HG03039 (cell line): ENCODE measurements around the gene LGALS9C.
"Not testable (repeated sequence)": the region's sequence is repeated elsewhere in the genome, so short reads cannot be mapped to it uniquely, and the experiment has no call there.

ENCODE experiments used
- ATAC-seq: cut with Tn5 transposase; IDR thresholded peaks from one replicate; pipeline ENCODE4 v1.9.1; 2021; ENCODE audit warnings: mild to moderate bottlenecking, moderate library complexity; ENCODE audit not compliant: unreplicated experiment

LGALS9C gene

DNA sequence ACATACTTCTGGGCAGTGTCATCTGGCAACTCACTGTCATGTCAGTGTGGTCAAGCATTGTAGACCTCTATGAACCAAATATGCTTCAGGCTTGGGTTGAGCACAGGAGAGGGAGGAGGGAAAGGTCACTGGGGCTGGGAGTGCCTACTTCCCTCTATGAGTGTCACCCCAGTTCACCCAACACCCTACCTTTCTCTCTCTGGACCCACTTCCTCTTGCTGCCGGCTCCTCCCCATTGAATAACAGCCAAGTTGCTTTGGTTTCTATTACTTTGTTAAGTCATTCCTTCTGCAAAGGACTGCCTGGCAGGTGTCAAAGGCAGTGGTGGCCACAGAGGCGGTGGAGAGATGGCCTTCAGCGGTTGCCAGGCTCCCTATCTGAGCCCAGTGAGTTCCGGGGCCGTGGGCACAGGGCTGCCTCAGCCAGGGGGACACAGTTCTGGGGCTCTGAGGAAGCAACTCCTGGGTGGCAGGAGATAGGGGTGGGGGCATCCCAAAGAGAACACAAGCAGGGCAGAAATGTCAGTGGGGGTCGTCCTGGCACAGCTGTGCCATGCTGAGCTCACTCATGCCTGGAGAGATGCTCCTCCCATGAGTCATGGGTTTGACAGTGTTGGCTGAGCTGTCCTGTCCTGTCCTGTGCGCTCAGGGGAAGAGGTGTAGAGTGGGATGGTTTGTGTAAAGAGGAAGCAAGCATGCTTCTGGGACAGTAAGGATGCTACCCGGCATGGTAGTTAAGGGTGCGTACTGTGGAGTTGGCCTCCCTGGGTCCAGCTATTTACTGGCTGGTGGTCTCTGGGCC is at the start of gene LGALS9C:
Gene LGALS9C (plus strand): TSS at position 282 of the 801 bp plus-strand sequence. CDS start 66 bp downstream, at position 348.
- not testable (repeated sequence) for ATAC-seq

DNA sequence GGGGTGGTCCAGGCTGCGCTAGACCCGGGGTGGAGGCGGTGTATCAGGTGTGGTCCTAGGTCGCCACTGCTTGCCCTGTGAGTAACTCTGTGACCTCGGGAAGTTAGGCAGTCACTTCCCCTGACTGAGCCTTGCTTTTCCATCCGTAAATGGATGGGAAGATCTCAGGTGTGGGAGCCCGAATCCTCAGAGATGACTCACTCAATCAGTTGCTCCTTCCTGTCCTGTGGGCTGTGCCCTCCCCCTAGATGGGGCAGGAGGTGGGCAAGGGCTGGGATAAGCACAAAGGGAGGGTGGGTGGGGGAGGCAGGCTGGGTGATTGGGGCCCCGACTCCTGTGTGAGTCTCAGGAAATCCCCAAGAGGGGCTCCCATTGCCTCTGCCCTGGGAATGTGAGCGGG is 44.4 kb upstream of the LGALS9C start:
- ATAC-seq, result not testable (repeated sequence)

DNA sequence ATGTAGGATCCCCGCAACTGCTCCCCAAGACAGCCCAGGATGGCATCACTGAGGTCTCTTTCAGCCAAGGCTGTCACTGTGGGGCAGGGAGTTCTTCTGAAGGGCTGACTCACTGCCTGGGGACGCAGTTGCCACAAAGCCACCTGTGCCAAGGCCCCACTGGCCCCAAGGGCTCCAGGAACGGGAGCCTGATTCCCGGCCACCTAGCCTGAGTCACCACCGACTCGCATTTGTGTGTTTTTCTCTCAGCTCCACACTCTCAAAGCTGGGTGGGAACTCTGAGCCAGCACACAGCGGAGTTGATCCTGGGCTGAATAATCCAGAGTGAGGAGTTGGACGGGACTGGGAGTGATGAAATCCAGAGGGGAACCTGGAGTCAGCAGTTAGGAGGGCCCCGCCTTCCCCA is 37.1 kb upstream of the LGALS9C start:
- ATAC-seq, result not testable (repeated sequence)

DNA sequence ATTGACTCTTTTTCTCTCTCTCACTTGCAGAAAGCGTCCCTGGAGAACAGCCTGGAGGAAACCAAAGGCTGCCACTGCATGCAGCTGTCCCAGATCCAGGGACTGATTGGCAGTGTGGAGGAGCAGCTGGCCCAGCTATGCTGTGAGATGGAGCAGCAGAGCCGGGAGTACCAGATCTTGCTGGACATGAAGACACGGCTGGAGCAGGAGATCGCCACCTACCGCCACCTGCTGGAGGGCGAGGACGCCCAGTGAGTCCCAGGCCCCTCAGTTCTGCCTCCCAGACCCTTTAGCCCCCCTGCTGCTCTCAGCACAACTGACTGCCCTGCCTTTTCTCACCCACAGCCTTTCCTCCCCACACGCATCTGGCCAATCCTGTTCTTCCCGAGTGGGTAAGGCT is 34.5 kb upstream of the LGALS9C start:
- ATAC-seq, result not testable (repeated sequence)

DNA sequence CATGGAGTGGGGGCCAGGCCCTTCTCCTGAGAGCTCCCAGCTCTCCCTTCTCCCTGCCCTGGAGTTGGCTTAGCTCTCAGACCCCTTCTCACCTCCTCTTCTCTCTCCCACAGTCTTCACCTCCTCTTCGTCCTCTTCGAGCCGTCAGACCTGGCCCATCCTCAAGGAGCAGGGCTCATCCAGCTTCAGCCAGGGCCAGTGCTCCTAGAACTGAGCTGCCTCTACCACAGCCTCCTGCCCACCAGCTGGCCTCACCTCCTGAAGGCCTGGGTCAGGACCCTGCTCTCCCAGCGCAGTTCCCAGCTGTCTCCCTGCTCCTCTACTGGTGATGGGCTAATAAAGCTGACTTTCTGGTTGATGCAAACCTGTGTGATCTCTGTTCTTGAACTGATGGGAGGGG is 34.1 kb upstream of the LGALS9C start:
- not testable (repeated sequence) for ATAC-seq

DNA sequence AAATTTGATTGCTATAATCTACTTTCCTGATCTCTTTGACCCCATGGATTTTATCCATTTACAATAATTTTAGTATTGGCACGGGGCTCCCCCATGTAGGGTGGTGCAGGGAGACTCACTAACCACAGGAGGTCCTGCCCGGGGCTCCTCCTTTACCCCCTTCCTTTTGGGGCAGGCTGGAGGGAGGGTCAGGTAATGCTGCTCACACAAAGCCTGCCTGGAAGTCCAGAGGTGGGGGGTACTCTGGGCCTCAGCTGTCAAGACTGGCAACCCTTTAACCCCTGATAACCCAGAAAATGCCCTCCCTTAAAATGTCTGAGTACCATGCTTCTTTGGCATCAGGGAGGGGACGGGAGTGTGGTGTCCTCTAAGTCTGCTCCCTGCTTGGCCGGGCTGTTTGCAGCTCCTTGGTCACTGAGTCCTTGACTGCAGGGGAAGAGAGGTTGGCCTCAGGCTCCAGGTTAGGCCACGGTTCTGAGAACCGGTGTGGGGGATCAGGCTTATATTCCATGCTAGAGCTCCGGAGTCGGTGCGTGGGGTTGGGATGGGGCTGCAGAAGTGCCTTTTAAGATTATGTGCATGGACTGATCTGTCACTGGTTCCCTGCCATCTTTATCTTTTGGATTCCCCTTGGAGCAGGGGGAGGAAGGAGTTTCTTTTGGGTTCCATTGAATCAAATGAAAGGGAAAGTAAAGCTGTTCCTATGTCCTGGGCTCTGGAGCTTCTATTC is 28.9 kb upstream of the LGALS9C start:
- ATAC-seq, result not testable (repeated sequence)

DNA sequence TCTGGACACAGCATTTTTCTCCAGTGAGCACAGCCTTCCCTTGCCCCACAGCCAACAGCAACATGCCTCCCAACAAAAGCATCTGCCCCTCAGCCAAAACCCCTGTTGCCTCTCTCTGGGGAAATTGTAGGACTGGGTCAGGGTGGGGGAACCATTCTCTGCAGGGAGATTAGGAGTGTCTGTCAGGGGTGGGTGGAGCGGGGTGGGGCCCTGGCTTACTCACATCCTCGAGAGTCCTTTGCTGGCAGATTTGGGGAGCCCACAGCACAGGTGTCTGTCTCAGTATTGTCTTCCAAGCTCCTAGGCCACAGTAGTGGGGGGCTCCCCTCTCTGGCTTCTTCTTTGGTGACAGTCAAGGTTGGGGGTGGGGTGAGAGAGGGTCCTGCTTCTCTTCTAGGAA is 28.3 kb upstream of the LGALS9C start:
- not testable (repeated sequence) for ATAC-seq

DNA sequence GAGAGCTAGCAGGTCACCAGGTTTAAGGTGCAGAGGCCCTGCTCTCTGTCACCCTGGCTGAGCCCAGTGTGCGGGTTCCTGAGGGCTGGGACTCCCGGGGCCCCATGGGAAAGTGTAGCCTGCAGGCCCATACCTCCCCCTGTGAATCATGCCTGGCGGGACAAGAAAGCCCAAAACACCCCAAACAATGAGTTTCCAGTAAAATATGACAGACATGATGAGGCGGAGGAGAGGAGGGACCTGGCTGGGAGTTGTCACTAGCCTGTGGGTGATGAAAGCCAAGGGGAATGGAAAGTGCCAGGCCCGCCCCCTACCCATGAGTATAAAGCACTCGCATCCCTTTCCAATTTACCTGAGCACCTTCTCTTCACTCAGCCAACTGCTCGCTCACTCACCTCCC is 26.8 kb upstream of the LGALS9C start:
- not testable (repeated sequence) for ATAC-seq

DNA sequence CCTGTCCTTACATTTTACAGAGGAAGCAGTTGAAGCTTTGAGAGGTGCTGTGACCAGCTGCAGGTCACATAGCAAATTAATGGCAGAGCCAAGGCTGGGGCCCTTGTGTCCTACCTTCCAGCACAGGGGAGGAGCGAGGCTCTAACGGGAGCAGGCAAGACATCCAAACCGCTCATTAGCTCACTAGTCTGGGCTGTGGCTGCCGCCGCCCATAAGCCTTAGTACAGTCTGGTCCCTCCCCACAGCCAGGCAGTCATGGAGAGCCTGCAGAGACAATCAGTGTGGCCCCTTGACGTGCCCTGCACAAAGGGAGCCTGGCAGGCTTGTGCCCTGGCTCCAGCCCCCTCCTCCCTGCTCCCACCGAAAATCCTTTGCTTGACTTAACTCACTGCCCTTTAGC is 25.6 kb upstream of the LGALS9C start:
- ATAC-seq, result not testable (repeated sequence)

DNA sequence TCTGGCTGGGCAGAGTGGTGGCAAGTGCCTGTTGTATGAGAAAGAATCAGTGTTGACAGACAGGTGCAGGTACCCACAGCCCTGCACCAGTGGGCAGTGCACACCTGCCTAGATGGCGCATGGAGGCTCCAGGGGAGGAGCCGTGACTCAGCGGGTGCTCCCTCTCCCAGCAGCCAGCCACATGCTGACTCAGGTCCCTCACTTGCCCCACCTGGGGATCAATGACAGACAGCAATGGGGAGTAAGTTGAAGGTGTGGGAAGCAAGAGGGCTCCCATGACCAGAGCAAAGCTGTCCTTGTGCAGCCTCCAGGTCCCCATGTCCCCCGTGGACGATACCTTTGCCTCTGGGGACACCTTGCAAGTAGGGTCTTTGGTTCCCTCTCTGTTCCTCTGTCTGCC is 24.6 kb upstream of the LGALS9C start:
- ATAC-seq, result not testable (repeated sequence)

DNA sequence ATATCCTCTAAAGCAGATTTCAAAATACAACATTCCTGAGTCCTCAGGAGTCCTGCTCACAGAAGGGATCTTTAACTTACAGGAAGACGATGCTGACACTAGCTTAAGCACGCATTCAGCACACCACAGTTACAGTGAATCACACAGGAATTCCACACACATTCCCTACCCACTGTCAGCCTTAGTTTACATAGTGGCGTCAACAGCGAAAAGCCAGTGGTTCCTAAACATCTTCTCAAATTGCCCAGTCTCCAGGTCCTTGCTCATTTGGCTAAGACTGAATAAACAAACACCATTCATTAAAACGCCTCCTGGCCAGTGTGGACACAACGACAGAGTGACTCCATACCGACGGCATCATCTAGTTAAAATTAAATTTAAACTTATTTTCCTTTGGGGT is 17.6 kb upstream of the LGALS9C start:
- not testable (repeated sequence) for ATAC-seq

DNA sequence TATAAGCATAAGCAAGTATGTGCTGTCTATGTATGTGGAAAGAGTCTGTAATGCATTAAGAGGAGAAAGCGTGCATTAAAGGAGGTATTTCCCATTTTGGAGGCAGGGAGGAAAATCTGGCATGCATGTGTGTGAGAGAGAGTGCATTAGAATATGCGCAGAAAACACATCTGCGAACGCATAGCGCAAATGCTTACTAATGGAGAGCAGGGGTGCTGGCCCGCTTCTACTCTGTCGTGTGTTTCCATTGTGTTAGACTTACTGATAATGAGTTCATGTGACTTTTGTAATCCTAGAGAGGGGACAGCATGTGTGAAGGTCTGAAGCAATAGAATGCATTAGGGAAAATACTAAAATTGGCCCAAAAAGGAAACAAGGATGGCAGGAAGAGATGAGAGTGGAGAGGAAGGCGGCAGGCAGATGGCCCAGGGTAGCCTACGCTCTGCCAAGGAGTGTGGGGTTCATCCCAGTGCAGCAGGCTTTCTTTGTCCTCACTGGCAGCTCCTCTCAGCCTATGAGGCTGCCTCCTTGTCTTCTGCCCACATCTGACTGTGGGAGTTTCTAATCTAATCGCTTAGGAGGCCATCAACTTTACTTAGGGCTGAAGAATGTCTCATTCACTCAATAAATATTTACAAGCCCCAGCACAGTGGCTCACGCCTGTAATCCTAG is 12.6 kb upstream of the LGALS9C start:
- not testable (repeated sequence) for ATAC-seq

DNA sequence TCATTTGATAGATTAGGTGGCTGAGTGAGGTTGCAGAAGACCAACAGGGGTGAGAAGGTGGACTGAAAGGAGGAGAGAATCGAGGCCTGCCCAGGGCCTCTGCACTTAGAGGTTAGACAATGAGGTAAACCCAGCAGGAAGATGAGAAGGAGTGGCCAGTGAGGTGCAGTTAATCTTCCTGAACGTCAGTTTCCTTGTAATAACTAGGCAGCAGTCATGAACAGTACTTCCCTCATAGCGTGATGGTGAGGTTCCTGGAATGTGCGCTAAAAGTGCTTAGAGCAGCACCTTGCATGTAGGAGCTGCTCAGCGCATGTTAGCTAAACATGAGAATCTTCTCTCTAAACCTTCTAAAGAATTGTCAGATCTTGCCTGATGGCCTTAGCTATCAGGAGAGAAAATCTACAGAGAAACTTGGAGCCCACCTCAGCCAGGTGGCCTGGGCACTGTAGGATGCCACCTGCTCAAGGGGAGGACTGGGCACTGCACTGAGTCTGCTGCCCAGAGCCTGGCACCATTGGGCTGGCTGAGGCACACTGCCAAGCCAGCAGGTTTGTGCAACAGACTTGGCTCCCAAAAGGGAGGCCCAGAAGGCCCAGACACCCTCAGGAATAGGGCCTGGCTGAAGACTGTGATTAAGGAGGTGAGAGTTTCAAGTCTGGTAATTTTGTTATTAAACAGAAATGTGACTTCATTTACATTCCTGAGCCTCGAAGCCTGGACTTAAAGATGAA is 10.2 kb upstream of the LGALS9C start:
- not testable (repeated sequence) for ATAC-seq

DNA sequence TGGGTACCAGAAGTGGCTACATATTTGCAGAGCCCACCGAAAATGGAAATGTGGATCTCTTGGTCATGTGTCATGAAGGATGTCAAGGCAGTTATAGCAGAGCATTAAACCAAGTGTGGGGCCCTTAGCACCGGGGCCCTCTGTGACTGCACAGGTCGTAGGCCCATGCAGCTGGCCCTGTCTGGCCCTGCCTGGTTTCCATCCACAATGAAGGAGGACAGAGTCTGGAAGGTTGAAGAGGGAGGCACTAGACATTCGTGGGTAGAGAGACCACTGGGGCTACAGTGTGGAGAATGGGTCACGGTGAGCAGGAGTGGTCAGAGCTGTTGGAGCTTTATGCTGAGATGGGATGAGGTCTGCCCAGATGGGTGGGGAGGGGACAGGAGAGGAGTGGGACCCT is 9.6 kb upstream of the LGALS9C start:
- not testable (repeated sequence) for ATAC-seq

DNA sequence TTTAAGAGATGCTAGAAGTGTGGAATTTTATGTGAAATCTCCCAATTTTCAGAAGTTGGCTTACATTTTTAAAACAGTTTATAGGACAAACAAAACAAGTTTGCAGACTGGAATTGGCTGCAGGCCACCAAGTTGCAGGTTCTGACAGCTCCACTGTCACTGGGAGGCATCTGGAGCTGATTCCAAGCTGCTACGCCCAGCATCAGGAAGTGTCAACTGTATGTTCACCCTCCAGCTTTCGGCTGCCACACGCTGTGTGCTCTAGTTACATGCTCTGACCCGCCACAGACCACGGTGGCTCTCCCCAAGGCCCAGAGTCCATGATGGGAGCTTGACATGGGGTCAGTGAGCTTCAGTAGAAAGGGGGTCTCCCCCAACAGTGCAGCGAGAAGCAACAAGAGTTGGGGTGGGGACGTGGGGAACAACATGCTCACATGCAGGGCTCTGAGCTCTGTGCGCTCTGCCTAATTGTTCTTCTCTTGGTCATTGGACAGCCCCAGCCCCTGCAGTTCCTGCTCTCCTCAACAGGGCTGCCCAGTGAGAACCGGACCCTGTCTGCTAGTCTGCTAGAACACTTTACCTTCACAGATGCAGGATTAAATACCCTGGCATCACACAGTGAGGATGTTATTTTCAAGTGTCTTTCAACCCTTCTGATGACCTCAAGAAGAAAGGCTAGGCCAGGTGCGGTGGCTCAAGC is 8.0 kb upstream of the LGALS9C start:
- not testable (repeated sequence) for ATAC-seq

DNA sequence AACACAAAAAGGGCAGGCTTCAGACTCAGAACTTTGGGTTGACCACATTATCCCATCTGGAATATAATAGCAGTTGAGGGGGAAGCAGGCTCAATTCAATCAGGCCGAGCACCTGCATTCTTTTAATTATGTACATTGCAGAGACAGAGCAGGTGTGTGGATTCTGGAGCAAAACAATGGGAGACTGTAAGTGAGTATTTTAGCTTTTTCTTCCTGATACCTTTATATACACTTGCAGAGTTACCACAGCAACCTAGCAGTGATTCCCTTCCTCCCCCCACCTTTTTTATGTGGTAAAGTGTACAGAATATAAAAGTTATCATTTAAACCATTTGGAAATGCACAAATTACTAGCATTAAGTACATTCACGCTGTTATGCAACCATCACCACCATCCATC is 6.8 kb upstream of the LGALS9C start:
- ATAC-seq, result not testable (repeated sequence)

DNA sequence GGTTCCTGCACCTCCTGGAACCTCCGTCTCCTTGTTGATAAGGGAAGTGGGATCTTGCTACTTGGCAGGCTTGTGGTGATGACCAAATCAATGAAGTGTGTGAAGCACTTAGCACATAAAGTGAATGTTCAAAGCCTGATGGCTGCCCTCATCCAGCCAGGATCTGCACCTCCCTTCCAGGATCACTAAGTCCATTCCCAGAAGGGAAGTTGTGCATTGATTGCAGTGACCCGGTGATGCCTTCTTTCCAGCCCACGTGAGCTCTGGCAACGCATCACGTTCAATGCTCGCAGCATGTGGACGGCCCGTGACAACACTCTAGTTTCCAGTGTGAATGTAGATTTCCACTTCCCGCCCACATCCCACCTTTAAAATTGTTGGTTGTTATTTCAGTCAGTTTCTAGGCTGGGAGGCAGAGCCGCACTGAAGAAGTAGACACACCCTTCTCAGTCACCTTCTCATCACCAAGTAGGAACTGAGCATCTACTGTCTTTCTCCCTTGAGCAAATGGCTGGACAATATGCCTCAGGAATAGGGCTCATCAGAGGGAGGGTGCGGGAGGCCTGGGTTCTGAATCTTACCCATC is 6.2 kb upstream of the LGALS9C start:
- ATAC-seq, result not testable (repeated sequence)

DNA sequence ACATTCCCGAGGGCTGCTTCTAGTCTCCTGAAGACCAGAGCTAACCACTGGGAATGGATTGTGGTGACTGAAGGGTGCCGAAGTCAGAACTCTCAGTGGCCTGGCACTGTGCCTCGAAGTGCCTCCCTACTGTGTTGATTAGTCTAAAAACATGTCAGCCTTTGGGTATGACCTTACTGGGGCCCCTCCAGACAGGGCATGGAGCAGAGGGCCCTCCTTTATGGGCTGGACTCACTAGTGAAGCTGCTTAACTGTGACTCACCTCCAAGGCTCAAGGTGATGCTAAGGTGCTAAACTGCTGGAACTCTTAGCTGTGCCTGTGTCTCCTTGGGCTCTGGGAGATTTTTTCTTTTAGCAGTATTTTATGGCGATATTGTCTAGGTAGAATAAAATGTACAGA is 2.6 kb upstream of the LGALS9C start:
- not testable (repeated sequence) for ATAC-seq

DNA sequence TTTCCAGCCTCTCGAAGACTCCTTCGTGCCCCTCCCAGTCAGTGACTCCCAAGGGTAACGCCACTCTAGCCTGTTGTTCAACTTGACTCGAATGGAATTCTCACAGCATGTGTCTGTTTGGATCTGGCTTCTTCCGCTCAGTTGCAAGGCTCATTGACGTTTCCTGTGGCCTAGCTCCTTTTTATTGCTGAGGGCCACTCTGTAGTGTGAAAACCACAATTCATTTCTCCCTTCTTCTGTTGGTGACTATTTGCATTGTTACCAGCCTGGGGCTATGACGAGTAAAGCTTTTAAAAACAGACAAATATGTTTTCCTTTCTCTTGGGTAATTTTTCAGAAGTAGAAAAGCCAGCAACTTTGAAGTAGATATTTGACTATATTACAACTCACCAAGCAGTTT is 1.8 kb upstream of the LGALS9C start:
- not testable (repeated sequence) for ATAC-seq

DNA sequence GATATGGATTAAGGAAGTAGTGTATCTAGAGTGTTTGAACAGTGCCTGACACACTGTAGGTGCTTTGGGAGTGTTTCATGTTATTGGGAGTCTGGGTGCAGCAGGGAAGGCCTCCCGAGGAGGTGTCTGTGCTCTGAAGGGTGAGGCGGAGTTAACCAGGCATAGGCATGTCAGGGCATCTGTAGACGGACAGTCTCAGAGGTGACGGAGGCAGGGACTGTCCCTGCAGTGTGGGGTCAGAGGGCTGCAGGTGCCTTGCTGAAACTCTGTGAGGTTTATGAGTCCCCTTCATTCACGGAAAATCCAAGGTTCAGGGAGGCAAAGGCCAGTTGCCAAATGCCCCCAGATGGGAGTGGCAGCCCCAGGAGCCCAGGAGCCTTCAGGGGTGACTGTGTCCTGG is 778 bp downstream of the LGALS9C start:
- not testable (repeated sequence) for ATAC-seq
